PC-9 (cell line): ENCODE data around the gene TGM2.

Experiments used
- EZH2 ChIP-seq: fragments of 200-600 bp; sonication (generic); IDR thresholded peaks from 2 replicates; pipeline ENCODE4 v1.8.0; 2017; ENCODE audit warnings: antibody characterized with exemption, low read depth
- TF ChIP-seq, protein P1 (sequence below): fragments of 200-600 bp; sonication (generic); conservative IDR thresholded peaks from 2 replicates; pipeline ENCODE4 v1.6.1; 2017; ENCODE audit warnings: mixed run types, antibody characterized with exemption, mild to moderate bottlenecking, moderate library complexity

DNA sequence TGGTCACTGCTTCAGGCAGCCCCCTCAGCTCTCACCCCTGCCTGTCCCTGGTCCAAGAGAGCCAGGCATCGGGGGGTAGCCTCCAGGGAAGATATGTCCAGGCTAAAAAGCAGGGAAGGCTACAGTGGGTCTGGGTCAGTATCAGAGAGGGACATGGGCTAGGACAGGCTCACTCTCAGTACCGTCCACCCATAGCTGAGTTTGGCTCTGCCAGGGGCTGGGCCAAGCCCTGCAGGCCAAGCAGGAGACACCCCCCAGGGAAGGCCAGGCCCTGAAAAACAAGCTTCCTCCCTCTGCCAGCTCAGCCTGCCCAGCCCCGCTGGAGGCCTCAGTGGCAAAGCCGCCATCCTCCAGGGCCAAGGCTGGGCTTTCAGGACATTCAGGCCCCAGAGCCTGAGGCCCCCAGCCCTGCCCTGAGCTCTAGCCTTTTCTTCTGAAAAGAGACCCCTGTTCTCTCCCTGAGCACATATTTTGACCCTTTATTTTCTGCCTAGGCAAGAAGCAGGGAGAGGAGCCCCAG lies 28.6 kb upstream of the TGM2 start:
- TF ChIP-seq, protein P1, sequence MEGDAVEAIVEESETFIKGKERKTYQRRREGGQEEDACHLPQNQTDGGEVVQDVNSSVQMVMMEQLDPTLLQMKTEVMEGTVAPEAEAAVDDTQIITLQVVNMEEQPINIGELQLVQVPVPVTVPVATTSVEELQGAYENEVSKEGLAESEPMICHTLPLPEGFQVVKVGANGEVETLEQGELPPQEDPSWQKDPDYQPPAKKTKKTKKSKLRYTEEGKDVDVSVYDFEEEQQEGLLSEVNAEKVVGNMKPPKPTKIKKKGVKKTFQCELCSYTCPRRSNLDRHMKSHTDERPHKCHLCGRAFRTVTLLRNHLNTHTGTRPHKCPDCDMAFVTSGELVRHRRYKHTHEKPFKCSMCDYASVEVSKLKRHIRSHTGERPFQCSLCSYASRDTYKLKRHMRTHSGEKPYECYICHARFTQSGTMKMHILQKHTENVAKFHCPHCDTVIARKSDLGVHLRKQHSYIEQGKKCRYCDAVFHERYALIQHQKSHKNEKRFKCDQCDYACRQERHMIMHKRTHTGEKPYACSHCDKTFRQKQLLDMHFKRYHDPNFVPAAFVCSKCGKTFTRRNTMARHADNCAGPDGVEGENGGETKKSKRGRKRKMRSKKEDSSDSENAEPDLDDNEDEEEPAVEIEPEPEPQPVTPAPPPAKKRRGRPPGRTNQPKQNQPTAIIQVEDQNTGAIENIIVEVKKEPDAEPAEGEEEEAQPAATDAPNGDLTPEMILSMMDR, result no peak
- TF ChIP-seq EZH2, result no peak
